ENCODE results near the gene CDH4.

CDH4 gene

GRCh38 chr20:61871160-61871559, 619.1 kb downstream of the CDH4 start:
- in situ Hi-C loops (cut with MboI; ENCODE audit: low sequenced_read_pairs, unreplicated experiment), result no loop called here
- no peak for TF ChIP-seq CTCF (IDR thresholded peaks at IDR 0.05; ENCODE audit: borderline replicate concordance, control extremely low read depth, extremely low read depth, insufficient read depth, missing control alignments)
- DNase-seq (ENCODE audit: low spot score), result no peak

GRCh38 chr20:61871913-61872312, 619.9 kb downstream of the CDH4 start:
- in situ Hi-C loops (cut with MboI; ENCODE audit: low sequenced_read_pairs, unreplicated experiment), result no loop called here
- no peak for DNase-seq (ENCODE audit: low spot score)
- no peak for TF ChIP-seq CTCF (IDR thresholded peaks at IDR 0.05; ENCODE audit: borderline replicate concordance, control extremely low read depth, extremely low read depth, insufficient read depth, missing control alignments)

- no peak for DNase-seq (ENCODE audit: low spot score)
- in situ Hi-C loops (cut with MboI; ENCODE audit: low sequenced_read_pairs, unreplicated experiment), result no loop called here
- TF ChIP-seq CTCF (IDR thresholded peaks at IDR 0.05; ENCODE audit: borderline replicate concordance, control extremely low read depth, extremely low read depth, insufficient read depth, missing control alignments), result no peak
Measured at GRCh38 chr20:61872371-61872900, 620.4 kb downstream of the CDH4 start.

GRCh38 chr20:61873651-61874420, 621.8 kb downstream of the CDH4 start:
- DNase-seq (ENCODE audit: low spot score), result no peak
- in situ Hi-C loops (cut with MboI; ENCODE audit: low sequenced_read_pairs, unreplicated experiment), result no loop called here
- no peak for TF ChIP-seq CTCF (IDR thresholded peaks at IDR 0.05; ENCODE audit: borderline replicate concordance, control extremely low read depth, extremely low read depth, insufficient read depth, missing control alignments)

GRCh38 chr20:61874421-61875068, 622.5 kb downstream of the CDH4 start:
- no peak for TF ChIP-seq CTCF (IDR thresholded peaks at IDR 0.05; ENCODE audit: borderline replicate concordance, control extremely low read depth, extremely low read depth, insufficient read depth, missing control alignments)
- no peak for DNase-seq (ENCODE audit: low spot score)
- in situ Hi-C loops (cut with MboI; ENCODE audit: low sequenced_read_pairs, unreplicated experiment), result no loop called here

GRCh38 chr20:61875221-61875885, 623.3 kb downstream of the CDH4 start:
- in situ Hi-C loops (cut with MboI; ENCODE audit: low sequenced_read_pairs, unreplicated experiment), result no loop called here
- no peak for DNase-seq (ENCODE audit: low spot score)
- no peak for TF ChIP-seq CTCF (IDR thresholded peaks at IDR 0.05; ENCODE audit: borderline replicate concordance, control extremely low read depth, extremely low read depth, insufficient read depth, missing control alignments)
